ENCODE results near the gene CFAP20.
"Not testable (repeated sequence)": the region's sequence is repeated elsewhere in the genome, so short reads cannot be mapped to it uniquely, and the experiment has no call there.

Gene CFAP20

DNA sequence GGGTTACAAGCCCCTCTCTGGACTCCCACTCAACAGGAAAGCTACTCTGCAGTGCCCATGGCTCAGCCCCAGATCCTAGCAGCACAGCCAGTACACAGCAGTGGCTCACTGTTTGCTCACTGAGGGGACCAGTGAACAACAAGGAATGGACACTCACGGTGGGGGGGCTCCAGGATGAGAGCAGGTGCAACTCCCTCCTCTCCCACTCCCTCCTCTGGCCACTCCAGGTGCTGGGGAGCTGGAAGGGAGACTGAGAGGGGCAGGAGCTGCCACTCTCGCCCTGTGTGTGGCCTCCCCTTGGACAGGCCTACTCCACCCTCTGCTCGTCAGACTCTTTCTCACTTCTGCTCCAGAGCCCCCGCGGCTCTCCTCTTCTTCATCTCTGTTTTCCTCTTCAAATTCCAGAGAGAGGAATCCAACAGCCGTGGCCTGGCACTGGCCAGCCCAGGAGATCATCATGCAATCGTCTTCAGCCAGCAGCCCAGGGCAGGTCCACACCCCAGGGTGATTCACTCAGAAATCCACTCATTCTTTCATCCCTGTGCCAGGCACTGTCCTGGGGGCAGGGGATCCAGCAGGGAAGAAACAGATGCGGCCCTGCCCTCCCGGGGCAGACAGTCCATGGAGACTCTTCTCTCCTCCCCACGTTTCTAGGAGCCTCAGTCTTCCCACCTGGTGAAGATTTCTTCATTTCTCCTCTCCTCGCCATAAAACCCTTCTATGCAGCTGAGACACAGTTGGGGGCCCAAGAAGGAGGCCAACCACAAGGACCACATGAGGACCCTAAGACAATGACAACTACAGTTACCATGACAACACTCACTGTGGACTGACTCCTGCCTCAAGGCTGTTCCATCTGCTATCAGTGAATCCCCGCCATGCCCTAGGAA, 30.7 kb downstream of the CFAP20 start:
- DNase-seq (ENCODE audit: low read depth in 2 of 2), result no peak

DNA sequence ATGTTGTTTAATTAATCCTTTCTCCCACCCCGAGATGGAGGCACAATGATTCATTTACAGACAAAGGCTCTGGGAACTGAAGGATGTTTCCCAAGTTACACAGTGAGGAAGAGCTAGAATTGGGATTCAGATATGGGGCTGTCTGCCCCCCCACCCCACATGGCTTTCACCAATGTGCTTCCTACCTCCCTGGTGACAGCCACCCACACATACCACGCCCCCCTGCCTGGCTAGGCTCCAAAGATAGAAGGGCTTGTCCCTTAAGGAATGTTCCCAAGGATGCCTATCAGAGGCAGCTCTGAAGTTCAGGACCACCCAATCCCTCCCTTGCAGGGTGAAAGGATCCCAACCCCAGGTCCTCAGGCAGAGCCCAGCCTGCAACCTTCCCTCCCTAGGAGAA, 32.9 kb downstream of the CFAP20 start:
- DNase-seq (ENCODE audit: low read depth in 2 of 2), result no peak

DNA sequence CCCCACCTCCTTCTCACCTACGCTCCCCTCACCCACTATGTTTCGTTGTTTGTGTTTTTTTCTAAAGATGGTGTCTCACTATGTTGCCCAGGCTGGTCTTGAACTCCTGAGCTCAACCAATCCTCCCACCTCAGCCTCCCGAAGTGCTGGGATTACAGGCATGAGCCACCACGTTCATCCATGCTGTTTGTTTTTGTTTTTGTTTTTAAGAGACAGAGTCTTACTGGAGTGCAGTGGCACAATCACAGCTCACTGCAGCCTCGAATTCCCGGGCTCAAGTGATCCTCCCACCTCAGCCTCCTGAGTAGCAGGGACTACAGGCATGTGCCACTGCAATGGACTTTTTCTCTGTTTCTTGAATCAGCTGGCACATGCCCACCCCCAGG, 33.6 kb downstream of the CFAP20 start:
- not testable (repeated sequence) for DNase-seq (ENCODE audit: low read depth in 2 of 2)

DNA sequence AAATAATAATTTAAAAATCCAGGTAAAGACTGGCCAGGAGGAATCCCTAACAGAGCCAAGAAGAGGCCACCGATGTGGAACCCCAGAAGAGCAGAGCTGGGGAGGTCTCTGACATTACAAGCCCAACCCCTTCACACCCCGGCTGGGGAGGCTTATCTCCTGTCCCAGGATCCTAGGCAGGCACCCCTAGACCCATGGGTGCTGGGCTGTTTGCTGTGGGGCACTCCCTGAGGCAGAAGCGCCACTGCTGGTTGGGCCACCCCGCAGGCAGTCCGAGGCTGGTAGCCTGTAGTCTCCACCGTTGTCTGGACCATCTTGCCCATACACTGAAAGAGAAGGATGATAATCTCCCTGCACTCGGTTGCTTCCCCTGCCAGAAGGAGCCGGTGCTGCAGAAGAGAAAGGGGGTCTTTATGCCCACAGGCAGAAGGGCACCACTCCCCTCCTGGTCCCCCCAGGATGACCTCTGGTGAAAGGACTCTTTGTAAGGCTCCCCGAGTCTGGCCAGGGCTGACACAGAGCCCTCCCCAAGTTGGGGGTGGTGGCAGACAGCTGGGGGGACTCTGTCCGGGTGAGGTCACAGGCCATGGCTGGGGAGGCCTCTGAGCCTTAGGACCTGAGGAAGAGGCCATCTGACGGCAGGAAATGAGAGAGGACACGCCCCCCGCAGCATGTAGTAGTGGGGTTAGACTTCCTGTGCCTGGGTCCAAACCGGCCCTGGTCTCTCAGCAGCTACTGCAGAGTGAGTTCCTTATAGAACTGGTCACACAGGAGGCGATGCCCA, 34.2 kb downstream of the CFAP20 start:
- no peak for DNase-seq (ENCODE audit: low read depth in 2 of 2)

DNA sequence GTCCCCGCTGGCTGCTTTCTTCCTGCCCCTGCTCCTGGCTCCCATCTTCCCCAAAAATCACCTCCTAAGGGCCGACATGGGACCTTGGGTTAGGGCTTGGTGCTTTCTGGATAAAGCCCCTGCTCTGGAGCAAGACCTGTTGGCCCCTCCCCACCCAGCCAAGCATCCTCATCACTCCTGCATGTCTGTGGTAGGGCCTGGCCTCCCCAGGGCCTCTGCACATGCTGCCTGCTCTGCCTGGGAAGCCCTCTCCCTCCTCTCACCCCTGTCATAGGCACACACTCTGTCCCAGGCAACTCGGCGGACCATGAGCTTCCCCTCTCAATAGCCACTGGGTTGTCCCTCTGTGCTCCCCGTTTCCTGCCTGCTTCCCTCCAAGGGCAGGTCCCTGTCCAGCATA, 35.2 kb downstream of the CFAP20 start:
- no peak for DNase-seq (ENCODE audit: low read depth in 2 of 2)

DNA sequence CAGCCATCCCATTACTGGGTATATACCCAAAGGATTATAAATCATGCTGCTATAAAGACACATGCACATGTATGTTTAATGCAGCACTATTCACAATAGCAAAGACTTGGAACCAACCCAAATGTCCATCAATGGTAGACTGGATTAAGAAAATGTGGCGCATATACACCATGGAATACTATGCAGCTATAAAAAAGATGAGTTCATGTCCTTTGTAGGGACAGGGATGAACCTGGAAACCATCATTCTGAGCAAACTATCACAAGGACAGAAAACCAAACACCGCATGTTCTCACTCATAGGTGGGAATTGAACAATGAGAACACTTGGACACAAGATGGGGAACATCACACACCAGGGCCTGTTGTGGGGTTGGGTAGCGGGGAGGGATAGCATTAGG, 38.8 kb downstream of the CFAP20 start:
- DNase-seq (ENCODE audit: low read depth in 2 of 2), result not testable (repeated sequence)

DNA sequence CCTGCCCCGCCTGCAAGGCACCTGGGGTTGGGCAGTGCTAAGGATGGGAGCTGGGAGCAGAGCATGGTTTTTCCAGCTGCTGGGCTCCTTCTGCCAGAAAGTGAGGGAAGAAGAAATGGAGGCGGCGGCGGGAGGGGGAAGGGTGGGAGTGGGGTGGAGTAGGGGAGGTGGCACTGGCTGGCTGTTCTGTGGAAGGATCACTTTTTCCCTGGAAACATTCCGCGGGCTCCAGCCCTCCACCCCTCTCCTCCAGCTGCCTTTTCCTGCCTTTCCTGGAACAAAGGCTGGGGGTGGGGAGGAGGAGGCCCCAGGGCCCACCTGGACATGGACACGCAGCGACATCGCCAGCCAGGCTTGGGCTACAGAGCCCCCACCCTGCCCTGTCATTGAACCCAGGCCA, 41.1 kb downstream of the CFAP20 start:
- DNase-seq (ENCODE audit: low read depth in 2 of 2), result no peak

DNA sequence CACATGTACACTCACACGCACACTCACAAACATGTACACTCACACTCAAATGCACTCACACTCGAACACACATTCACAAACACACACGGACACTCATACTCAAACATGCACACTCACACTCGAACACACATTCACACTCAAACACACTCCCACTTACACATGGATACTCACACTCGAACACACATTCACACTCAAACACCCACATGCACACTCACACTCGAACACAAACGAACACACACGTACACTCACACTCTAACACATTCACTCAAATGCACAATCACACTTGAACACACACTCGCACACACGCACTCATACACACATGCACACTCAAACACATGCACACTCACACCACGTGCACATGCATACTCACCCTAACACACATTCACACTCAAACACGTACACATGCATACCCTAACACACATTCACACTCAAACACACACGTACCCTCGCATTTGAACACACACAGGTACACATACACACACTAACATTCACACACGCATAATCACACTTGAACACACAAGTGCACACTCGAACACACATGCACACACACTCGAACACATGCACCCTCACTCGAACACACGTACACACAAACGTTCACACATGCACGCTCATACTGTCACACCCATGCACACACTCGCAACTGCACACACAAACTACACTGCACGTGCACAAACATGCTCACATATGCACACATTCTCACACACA, 41.8 kb downstream of the CFAP20 start:
- DNase-seq (ENCODE audit: low read depth in 2 of 2), result no peak

DNA sequence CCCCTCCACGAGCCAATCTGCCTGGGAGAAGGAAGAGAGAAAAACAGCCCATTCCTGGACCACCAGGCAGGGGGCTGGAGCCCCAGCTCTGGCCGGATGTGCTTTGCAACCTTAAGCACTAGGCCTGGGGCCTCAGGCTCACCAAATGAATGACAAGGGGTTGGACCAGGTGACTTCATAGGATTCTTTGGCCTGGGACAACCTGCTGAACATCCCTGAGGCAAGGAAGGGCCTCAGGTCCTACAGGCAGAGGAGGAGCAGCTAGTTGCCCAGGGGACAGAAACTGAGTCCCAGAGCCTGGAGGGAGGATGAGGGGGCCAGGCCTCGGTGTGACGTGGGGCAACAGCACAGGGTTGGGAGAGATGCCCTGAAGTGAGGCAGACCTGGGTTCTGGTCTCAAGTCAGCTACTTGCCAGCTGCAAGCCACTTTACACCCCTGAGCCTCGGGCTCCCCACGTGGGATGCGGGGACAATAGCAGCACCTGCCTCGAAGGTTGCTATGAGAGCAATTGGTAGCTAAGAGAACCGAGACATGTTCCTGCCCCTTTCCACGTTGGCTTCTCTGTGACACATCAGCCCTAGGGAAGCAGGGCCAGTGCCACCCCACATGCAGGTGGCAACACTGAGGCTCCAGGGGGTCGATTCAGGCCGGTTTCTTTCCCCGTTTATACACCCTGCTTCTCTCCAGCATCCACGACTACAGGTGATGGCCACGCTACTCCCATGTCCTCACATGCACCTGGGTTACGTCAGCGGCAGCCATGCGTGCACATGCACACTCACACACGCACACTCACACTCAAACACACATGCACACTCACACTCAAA, 42.6 kb downstream of the CFAP20 start:
- no peak for DNase-seq (ENCODE audit: low read depth in 2 of 2)

DNA sequence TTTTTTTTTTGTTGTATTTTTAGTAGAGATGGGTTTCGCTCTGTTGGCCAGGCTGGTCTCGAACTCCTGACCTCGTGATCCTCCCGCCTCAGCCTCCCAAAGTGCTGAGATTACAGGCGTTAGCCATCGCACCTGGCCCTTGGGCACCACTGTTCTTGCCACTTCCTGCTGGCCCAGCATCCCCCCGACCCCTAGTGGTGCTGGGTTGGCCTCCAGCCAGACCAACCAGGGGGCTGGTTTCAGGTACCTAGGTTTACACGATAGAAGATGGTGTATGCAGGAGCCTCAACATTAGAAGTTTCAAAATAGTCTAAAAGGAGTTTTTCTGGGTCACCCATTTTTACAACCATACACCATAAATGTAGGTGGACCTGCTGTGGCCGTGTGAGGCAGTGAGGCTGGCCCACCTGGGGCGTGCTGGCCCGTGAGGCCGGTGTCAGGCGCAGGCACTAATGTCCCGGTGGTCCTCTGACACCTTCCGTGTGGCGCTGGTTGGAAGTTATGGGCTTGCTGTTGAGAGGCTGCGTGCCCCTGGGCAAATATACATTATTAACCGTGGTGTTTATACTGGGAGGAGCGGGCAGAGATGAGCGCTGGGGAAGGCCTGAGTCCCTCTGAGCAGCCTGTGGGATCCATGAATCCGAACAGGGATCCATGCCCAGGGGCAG, 43.5 kb downstream of the CFAP20 start:
- DNase-seq (ENCODE audit: low read depth in 2 of 2), result no peak

DNA sequence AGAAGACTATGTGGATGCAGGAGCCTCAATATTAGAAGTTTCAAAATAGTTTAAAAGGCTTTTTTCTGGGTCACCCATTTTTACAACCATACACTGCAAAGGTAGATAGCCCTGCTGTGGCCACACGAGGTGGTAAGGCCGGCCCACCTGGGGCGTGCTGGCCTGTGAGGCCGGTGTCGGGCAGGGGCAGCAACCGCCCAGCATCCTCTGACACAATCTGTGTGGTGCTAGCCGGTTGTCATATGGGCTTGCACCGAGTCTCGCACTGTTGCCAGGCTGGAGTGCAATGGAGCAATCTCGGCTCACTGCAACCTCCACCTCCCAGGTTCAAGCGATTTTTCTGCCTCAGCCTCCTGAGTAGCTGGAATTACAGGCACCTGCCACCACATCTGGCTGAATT, 44.0 kb downstream of the CFAP20 start:
- no peak for DNase-seq (ENCODE audit: low read depth in 2 of 2)

DNA sequence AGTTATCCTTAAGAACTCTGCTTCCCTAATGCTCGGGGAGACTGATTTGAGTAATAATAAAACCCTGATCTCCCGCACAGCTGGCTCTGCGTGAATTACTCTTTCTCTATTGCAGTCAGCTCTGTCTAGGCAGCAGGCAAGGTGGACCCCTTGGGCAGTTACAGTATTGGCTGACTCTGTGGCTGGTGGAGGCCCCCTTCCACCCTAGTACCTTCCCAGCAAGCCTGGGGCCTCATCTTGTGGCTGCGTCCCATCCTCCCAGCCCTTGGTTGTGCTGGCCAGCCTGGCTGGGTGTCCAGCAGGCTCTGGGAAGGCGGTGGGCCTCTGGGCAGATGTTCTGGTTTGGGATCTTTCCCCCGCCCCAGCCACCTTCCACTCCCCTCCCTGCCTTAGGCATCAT, 44.5 kb downstream of the CFAP20 start:
- no peak for DNase-seq (ENCODE audit: low read depth in 2 of 2)

DNA sequence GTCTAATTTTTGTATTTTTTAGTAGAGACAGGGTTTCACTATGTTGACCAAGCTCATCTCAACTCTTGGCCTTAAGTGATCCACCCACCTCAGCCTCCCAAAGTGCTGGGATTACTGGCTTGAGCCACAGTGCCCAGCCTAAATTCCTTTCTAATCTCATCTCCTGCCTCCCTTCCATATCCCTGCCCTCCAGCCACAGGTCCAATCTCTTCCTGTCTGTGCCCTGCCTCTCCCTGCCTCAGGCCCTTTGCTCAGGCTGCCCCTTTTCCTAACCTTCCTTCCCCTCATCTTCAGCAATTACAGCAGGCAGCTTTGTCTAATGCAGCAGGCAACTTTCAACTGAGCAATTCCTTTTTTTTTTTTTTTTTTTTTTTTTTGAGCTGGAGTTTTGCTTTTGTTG, 46.8 kb downstream of the CFAP20 start:
- no peak for DNase-seq (ENCODE audit: low read depth in 2 of 2)

DNA sequence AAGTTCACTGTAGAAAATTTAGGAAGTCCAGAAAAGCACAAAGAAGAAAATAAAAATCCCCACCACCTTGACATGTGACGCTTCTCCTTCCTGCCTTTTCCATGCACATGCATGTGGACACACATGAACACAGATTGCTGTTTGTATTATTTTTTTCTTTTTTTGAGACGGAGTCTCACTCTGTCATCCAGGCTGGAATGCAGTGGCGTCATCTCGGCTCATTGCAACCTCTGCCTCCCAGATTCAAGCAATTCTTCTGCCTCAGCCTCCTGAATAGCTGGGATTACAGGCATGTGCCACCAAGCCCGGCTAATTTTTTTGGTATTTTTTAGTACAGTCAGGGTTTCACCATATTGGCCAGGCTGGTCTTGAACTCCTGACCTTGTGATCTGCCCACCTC, 48.5 kb downstream of the CFAP20 start:
- DNase-seq (ENCODE audit: low read depth in 2 of 2), result not testable (repeated sequence)

DNA sequence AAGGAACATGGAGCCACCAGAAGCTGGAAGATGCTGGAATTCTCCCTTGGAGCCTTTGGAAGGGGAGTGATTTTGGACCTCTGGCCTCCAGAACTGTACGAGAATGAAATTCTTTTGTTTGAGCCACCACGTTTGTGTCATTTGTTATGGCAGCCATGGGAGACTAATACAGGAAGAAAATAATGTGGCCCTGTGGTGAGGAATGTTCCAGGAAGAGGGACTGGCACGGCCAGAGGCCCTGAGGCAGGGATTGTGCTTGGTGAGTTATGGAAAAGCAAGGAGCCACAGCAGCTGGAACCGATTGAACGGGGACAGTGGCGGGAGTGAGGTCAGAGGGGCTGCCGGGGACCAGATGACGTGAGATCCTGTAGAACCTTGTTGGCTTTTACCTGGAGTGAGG, 51.4 kb downstream of the CFAP20 start:
- no peak for DNase-seq (ENCODE audit: low read depth in 2 of 2)

DNA sequence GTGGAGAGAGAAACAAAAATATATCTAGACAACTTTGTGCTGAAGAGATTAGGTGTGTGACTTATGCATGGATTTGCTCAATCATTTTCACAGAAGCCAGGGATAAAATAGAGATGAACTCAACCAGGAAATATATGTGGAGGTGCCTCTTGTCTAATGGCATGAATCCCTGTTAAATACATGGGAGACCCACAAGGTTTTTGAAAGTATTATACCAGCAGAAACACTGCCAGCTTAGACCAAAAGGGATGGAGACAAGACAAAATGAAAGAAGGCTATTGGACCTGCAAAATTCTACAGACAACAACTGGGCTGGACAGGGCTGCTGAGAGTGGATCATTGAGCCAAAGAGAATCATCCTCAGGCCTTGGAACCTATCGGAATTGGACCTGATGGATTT, 52.7 kb downstream of the CFAP20 start:
- no peak for DNase-seq (ENCODE audit: low read depth in 2 of 2)

DNA sequence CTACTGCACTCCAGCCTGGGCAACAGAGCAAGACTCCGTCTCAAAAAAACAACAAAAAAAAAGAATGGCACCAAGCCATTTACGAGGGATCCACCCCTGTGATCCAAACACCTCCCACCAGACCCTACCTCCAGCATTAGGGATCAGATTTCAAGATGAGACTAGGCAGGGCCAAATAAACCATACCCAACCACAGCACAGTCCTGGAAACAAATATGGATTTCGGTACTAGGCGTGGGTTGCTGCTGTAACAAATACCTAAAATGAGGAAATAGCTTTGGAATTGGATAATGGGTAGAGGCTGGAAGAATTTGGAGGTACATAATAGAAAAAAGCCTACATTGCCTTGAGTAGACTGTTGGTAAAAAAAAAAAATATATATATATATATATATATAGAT, 54.5 kb downstream of the CFAP20 start:
- no peak for DNase-seq (ENCODE audit: low read depth in 2 of 2)

DNA sequence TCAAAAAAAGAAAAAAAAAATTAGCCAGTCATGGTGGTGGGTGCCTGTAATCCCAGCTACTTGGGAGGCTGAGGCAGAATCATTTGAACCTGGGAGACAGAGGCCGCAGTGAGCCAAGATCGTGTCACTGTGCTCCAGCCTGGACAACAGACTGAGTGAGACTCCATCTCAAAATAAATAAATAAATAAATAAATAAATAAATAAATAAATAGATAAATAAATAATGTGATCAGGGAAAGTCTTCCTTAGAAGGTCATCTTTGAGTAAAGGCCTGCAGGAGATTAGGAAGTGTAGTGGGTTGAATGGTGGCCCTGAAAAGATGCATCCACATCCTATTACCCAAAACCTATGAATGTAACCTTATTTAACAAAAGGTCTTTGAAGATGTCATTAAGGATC, 56.1 kb downstream of the CFAP20 start:
- not testable (repeated sequence) for DNase-seq (ENCODE audit: low read depth in 2 of 2)

DNA sequence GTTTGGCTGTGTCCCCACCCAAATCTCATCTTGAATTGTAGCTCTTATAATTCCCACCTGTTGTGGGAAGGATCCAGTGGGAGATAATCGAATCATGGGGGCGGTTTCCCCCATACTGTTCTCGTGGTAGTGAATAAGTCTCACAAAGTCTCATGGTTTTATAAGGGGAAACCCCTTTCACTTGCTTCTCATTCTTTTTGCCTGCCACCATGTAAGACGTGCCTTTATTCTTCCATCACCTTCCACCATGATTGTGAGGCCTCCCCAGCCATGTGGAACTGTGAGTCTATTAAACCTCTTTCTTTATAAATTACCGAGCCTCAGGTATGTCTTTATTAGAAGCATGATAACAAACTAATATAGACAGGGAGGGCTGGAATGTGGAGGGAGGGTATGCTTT, 57.0 kb downstream of the CFAP20 start:
- DNase-seq (ENCODE audit: low read depth in 2 of 2), result not testable (repeated sequence)

DNA sequence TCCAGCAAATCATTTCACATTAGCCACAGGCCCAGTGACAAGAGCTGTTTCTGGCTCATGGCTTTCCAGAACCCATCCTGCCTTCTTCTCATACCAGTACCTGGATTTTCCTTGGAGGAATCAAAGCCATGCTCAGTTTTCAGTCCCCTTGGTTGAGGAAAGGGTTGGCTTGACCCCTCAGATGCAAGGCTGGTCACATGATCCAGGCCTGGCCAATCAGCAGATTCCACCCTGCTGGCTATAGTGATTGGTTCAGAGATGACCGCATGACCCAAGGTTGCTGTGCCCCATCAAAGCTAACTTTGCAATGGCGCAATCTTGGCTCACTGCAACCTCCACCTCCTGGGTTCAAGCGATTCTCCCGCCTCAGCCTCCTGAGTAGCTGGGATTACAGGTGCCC, 58.6 kb downstream of the CFAP20 start:
- no peak for DNase-seq (ENCODE audit: low read depth in 2 of 2)
